ENCODE results near the gene SHISA2. TPM values are rescaled to one million over a fixed set of nuclear protein-coding genes. Genes with fewer than 3 reads are reported as not detected.
"Not testable (repeated sequence)": the region's sequence is repeated elsewhere in the genome, so short reads cannot be mapped to it uniquely, and the experiment has no call there.

The SHISA2 gene
- under 1 TPM; 0.13 to 0.21 TPM for total RNA-seq

- POLR2A ChIA-PET = interaction anchor here (0.5 kb wide), 1 partner anchor 466 kb away, joined by 3 read pairs; no protein-coding TSS in a partner anchor
- CTCF ChIA-PET = interaction anchor here (1.1 kb wide), 1 partner anchor 12 kb away, joined by 3 read pairs; no protein-coding TSS in a partner anchor
Observed at GRCh38 chr13:26051657-26052311, at the start of gene SHISA2. Gene SHISA2 (minus strand): TSS chr13:26052016. CDS start chr13:26050975, 1,041 bp downstream.

DNA sequence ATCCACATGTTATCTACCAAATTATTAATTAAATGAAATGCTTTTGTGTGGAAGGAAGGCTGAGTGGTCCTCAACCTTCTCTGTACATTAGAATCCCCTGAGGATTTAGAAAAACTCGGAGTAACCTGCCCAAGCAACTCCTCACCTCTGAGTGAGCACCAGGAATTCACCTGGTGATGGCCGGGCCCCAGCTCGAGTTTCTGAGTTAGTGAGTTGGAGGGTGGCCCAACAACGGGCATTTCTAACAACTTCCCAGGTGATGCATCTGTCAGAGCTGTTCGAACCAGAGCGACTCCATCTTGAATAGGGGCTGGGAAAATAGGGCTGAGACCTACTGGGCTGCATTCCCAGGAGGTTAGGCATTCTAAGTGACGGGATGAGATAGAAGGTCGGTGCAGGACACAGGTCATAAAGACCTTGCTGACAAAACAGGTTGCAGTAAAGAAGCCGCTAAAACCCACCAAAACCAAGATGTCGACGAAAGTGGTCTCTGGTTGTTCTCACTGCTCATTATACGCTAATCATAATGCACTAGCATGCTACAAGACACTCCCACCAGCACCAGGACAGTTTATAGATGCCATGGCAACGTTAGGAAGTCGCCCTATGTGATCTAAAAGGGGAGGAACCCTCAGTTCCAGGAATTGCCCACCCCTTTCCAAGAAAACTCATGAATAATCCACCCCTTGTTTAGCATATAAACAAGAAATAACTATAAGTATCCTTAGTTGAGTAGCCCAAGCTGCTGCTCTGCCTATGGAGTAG is 44.2 kb upstream of the SHISA2 start:
- CTCF ChIA-PET = no interaction called here
- POLR2A ChIA-PET = no interaction called here

- ChIA-PET POLR2A (no interaction called here), CTCF (interaction anchor here (0.6 kb wide), 1 partner anchor 39 kb away, joined by 3 read pairs; no protein-coding TSS in a partner anchor)
Observed at GRCh38 chr13:26095338-26095737, 43.5 kb upstream of the SHISA2 start.

GRCh38 chr13:26076821-26077220 is 25.0 kb upstream of the SHISA2 start:
- CTCF ChIA-PET, POLR2A ChIA-PET: not testable (repeated sequence)

DNA sequence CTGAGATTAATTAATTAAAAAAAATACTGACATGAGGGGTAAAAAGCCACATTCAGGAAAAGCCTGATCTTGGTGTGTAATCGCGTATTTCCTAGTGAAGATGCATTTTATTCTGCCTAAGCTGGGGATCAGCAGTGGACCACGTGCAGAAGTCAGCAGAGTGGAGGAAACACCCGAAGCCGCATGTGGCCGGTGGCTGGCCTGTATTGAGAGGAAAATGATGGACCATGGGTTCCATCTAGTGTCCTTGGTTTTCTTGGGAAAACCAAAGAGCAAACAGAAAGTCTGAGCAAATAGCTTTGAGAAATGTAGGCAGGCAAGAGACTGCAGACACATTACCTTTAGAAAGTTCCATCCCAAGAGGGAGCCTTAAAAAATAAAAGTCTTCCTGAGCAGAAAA is 23.7 kb upstream of the SHISA2 start:
- CTCF ChIA-PET = no interaction called here
- POLR2A ChIA-PET = no interaction called here

GRCh38 chr13:26074706-26075105 is 22.9 kb upstream of the SHISA2 start:
- ChIA-PET POLR2A (no interaction called here), CTCF (no interaction called here)

DNA sequence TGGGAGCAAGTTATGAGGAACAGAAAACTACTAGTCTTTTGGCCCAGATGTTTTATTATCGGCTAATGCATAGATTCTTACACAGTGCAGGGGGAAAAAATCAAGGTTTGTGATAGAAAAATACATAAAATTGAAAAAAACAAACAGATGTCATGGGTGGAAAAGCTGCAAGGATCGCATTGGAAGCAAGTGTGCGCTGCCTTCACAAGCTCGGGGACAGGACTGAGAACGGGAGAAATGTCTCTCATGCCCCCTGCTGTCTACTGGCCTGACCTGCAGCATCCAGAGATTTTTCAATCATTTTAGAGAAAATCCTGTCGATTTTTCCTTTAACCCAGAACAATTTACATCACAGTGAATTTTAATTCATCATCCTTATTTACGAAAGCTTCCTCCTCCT is 20.5 kb upstream of the SHISA2 start:
- CTCF ChIA-PET = interaction anchor here (2.5 kb wide), 1 partner anchor 498 kb away, joined by 5 read pairs; no protein-coding TSS in a partner anchor
- POLR2A ChIA-PET = not testable (repeated sequence)

DNA sequence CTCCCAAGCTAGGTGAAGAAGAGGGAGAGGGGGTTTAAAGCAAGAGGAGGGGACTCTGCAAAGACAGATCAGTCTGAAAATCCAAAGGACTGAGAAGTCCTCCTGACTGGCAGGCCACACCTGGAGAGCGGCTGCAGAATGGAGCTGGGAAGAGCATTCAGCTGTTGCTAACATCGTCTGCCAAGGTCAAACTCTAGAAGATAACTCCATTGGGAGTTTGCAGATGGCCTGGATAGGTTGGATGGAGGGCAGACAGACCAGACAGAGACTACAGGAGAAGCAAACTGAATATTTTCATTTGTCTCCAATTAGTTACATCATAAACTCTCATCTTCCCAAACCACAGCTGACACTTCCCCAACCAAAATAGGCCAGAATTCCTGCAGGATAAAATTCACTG is 19.9 kb upstream of the SHISA2 start:
- CTCF ChIA-PET = interaction anchor here (0.8 to 2.5 kb wide), 2 partner anchors 244 to 497 kb away, joined by 3 to 5 read pairs; no protein-coding TSS in a partner anchor
- POLR2A ChIA-PET = no interaction called here

GRCh38 chr13:26069642-26070041 is 17.8 kb upstream of the SHISA2 start:
- CTCF ChIA-PET = interaction anchor here (1.5 kb wide), 1 partner anchor 270 kb away, joined by 3 read pairs; no protein-coding TSS in a partner anchor
- POLR2A ChIA-PET = not testable (repeated sequence)

GRCh38 chr13:26068372-26068771 is 16.6 kb upstream of the SHISA2 start:
- CTCF ChIA-PET = interaction anchor here (1.5 kb wide), 1 partner anchor 269 kb away, joined by 3 read pairs; no protein-coding TSS in a partner anchor
- POLR2A ChIA-PET = not testable (repeated sequence)

DNA sequence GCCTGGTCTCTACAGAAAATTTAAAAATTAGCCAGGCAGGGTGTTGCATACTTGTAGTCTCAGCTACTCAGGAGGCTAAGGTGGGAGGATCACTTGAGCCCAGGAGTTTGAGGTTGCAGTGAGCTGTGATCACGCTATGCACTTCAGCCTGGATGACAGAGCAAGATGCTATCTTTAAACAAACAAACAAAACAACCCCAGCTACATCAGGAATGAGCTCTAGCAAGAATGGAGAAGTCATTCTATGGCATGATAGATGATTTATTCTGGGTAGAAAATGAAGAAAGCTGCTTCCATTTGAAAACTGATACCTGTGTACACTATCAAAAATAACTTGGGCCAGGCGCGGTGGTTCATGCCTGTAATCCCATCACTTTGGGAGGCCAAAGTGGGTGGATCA is 15.8 kb upstream of the SHISA2 start:
- ChIA-PET CTCF (no interaction called here), POLR2A (no interaction called here)

DNA sequence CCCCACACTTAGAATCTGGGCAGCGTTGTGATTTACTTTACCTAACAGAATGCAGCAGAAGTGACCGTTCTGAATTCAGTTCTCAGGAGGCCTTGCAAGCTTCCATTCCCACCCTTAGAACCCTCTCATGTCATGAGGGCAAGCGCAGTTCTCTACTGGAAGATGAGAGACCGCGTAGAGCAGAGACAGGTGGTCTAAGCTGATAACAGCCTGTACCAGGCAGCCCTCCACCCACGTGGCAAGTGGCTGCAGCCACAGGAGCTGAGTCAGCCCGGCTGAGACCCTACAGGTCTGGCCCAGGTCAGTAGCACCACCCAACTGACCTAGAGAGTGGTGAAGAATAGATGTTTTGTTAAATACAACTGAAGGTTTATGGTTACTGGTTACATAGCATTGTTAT is 14.7 kb upstream of the SHISA2 start:
- CTCF ChIA-PET, POLR2A ChIA-PET: not testable (repeated sequence)

DNA sequence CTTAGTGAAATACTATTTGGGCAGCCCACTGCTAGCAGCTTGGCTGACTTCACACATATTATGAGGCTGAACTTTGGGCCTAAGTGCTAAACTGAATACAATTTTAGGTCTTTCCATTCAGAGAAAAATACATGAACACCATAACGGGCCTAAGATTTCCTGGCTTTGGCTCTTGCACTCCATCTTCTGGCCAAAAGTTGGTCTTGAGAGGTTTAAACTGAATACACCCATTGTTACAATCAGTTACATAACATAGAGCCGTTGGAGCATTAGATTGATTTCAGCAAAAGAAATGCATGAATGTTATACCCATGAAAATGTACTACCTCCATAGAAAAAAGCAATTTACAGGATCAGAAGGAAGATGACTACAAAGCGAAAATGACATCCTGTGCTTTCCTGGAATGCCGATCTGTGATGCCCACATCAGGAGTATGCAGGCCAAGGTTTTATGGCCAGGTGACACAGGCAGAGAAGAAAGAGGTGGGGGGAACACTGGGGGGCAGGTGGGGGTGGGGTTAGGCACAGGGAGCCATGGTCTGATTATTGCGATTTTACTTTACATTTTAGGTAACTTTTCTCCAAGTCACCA is 11.1 kb upstream of the SHISA2 start:
- ChIA-PET CTCF (interaction anchor here (0.8 kb wide), 1 partner anchor 12 kb away, joined by 3 read pairs; the partner anchor contains the start of gene SHISA2), POLR2A (no interaction called here)

- CTCF ChIA-PET = interaction anchor here (0.7 kb wide), 1 partner anchor 233 kb away, joined by 3 read pairs; no protein-coding TSS in a partner anchor
- POLR2A ChIA-PET = no interaction called here
Observed at GRCh38 chr13:26061947-26062346, 10.1 kb upstream of the SHISA2 start.

DNA sequence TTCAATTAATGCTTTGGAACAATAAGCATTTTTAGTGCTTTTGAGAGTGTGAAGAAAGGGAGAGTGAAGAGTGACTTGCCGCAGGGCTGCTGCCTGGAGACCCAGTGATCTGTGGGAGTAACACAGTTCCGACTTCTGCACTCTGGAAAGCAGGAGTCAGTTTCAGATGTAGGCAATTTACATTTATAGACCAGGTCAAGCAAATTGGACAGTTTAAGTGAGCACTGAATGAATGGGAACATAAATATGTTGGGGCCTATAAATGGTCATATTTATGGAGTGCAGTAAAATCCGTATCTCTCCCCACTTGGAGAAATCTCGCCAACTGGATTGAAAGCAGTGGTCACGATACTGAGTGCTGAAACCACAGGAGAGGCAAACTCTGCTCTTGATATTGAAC is 9.4 kb upstream of the SHISA2 start:
- ChIA-PET CTCF (no interaction called here), POLR2A (no interaction called here)

DNA sequence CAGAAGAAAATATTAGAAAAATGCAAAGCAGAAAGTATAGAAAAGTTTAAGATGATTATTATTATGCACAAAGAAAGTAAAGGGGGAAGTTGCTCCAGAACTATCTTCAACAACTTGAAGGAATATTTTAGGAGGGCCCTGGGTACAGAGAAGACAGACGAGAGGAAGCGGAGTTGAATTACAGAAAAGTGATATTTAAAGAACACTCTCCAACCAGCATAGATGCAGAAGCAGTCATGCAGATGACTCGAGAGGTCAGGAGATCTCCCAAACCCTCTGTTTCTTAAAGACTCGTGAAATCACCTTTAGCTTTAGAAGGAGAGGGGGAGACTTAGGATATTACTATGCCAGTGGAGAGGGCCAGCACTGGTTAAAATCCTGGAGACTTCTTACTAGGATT is 8.5 kb upstream of the SHISA2 start:
- ChIA-PET CTCF (no interaction called here), POLR2A (no interaction called here)

DNA sequence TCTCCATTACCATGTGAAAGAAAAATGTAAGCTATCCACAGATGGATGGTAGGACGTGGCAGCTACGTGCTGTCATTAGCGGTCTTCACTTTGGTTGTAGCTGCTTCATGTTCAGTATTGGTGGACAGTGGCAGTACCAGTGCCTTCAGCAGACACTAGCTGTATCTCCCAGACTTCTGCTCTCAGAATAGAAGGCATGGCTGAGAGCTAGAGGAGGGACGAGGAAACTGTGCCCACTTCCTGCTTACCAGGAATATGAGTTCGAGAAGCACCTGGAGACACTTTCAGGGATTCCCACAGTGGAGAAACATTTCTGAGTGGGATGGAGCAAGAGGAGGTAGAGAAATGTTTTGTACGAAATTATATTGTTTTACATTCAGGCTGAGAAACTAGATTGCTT is 6.9 kb upstream of the SHISA2 start:
- POLR2A ChIA-PET = no interaction called here

GRCh38 chr13:26054896-26055295 is 3.1 kb upstream of the SHISA2 start:
- CTCF ChIA-PET = interaction anchor here (1.3 kb wide), 1 partner anchor 226 kb away, joined by 3 read pairs; no protein-coding TSS in a partner anchor
- POLR2A ChIA-PET = no interaction called here

More for the DNA sequence above, 6.9 kb upstream of the SHISA2 start:
- CTCF ChIA-PET = no interaction called here

GRCh38 chr13:26053418-26053980 is 1.7 kb upstream of the SHISA2 start:
- POLR2A ChIA-PET = no interaction called here
- CTCF ChIA-PET = interaction anchor here (1.3 kb wide), 1 partner anchor 224 kb away, joined by 3 read pairs; no protein-coding TSS in a partner anchor

GRCh38 chr13:26052337-26052736 is 521 bp upstream of the SHISA2 start:
- CTCF ChIA-PET = no interaction called here
- POLR2A ChIA-PET = interaction anchor here (0.5 kb wide), 1 partner anchor 467 kb away, joined by 3 read pairs; no protein-coding TSS in a partner anchor
